ENCODE data around the gene KCNS3. TPM values are rescaled to one million over a fixed set of nuclear protein-coding genes. Genes with fewer than 3 reads are reported as not detected.

The KCNS3 gene
- total and polyA plus RNA-seq, 9 of the 15 experiments (the other 6 are each of a cell fraction or from before 2014, with no cell fraction given), result 0.01 to 0.75 (median 0.25) TPM

- H3K9ac ChIP-seq (ENCODE audit: insufficient read depth in 1 of 2, low read depth in 2 of 2, low read length in 2 of 2), result no peak overlapping the region
- H3K27ac ChIP-seq (ENCODE audit: extremely low read depth, low read depth, low read length), result no peak overlapping the region
- CTCF ChIA-PET (ENCODE audit: low intra/inter-chr PET ratio), result no interaction called here
- DNase-seq (ENCODE audit: extremely low read depth in 1 of 4, low spot score in 3 of 4), result no peak
- no peaks in the 10 kb centered on the region for H3K36me3 ChIP-seq (ENCODE audit: control insufficient read depth, insufficient read depth, low read length)
- no peaks in the 10 kb centered on the region for H3K9me3 ChIP-seq (replicated peaks; ENCODE audit: control insufficient read depth, insufficient read depth, low read depth, low read length)
- no peaks in the 10 kb centered on the region for H3K4me1 ChIP-seq (replicated peaks in 1 of 2; ENCODE audit: control insufficient read depth in 2 of 2, insufficient read depth in 2 of 2, low read length in 2 of 2)
- no peak for ATAC-seq
- H3K4me3 ChIP-seq, result no peak overlapping the region
- 2% methylated on average over 6 of the region's 6 CpGs for WGBS (ENCODE audit: insufficient coverage, low coverage, missing lambda C conversion rate)
- H3K27me3 ChIP-seq (ENCODE audit: control insufficient read depth in 2 of 2, insufficient read depth in 2 of 2, low read length in 2 of 2), result no peaks in the 10 kb centered on the region
- H2AFZ ChIP-seq (ENCODE audit: low read depth, low read length), result no peak overlapping the region
- H4K20me1 ChIP-seq (replicated peaks; ENCODE audit: control insufficient read depth, insufficient read depth, low read length), result no peaks in the 10 kb centered on the region
- no TSS peak for BruUV-seq (replicated peaks)
- H3K9me1 ChIP-seq (ENCODE audit: control insufficient read depth, insufficient read depth, low read length), result no peaks in the 10 kb centered on the region
- no peak for FAIRE-seq
- TF ChIP-seq POLR2B (IDR thresholded peaks at IDR 0.05; ENCODE audit: low read depth, partially characterized antibody), result no peak
- no peak for TF ChIP-seq STAT5B (CRISPR knock-in tag; IDR thresholded peaks at IDR 0.05)
- TF ChIP-seq ZBTB17 (CRISPR knock-in tag; IDR thresholded peaks at IDR 0.05), result no peak
- TF ChIP-seq KLF13 (tag; IDR thresholded peaks at IDR 0.05; ENCODE audit: borderline replicate concordance, low read depth), result no peak
- no peak for TF ChIP-seq ZNF408 (CRISPR knock-in tag; IDR thresholded peaks at IDR 0.05; ENCODE audit: low read depth)
- TF ChIP-seq NFATC3 (IDR thresholded peaks at IDR 0.05), result no peak
- TF ChIP-seq NR4A1 (CRISPR knock-in tag; IDR thresholded peaks at IDR 0.05), result no peak
- no peak for TF ChIP-seq NR4A1 (tag; IDR thresholded peaks at IDR 0.05)
- TF ChIP-seq MAFF (IDR thresholded peaks at IDR 0.05; ENCODE audit: low read length), result no peak
- TF ChIP-seq EHMT2 (IDR thresholded peaks at IDR 0.05), result no peak
- in situ Hi-C loops (cut with MboI) (no loop called here), intact Hi-C loops (cut with micrococcal nuclease) (no loop called here)
- no peak overlapping the region for H3K4me2 ChIP-seq (ENCODE audit: insufficient read depth, low read length)
- H3K79me2 ChIP-seq (ENCODE audit: control insufficient read depth, insufficient read depth, low read length), result no peaks in the 10 kb centered on the region
- POLR2A ChIA-PET, result no interaction called here
These were observed 98.6 kb downstream of the KCNS3 start for GRCh38 chr2:17976871-17977746.
